ENCODE results near the gene LYZ.

The LYZ gene

DNA sequence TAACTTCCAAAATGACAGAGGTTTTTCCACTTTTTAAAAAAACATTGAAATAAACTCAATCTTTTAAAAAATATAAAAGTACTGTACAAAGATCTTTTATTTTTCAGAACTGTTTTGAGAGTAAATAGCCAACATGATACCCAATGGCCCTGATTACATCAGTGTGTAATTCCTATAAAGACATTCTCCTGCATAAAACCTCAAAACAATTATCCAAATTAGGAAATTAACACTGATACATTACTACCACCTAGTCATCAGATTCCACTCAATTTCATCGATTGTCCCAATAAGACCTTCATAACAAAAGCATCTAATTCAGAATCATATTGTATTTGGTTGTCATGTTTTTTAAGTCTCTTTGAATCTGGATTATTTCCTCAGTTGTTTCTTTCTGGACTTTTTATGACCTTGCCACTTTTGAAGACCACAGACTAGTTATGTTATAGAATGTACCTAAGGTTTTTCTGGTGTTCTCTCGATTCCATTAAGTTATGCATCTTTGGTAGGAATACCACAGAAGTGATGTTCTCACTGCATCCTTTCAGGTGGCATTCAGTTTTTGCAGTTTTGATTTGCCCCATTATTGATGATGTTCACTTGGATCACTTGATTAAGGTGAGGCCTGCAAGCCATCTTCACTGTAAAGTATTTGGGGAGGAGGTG is 7.3 kb downstream of the LYZ start:
- TF ChIP-seq, protein P1, sequence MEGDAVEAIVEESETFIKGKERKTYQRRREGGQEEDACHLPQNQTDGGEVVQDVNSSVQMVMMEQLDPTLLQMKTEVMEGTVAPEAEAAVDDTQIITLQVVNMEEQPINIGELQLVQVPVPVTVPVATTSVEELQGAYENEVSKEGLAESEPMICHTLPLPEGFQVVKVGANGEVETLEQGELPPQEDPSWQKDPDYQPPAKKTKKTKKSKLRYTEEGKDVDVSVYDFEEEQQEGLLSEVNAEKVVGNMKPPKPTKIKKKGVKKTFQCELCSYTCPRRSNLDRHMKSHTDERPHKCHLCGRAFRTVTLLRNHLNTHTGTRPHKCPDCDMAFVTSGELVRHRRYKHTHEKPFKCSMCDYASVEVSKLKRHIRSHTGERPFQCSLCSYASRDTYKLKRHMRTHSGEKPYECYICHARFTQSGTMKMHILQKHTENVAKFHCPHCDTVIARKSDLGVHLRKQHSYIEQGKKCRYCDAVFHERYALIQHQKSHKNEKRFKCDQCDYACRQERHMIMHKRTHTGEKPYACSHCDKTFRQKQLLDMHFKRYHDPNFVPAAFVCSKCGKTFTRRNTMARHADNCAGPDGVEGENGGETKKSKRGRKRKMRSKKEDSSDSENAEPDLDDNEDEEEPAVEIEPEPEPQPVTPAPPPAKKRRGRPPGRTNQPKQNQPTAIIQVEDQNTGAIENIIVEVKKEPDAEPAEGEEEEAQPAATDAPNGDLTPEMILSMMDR (IDR thresholded peaks at IDR 0.05; ENCODE audit: low read depth, low read length) = no peak
- no peak for DNase-seq (ENCODE audit: extremely low read depth, low read depth)

DNA sequence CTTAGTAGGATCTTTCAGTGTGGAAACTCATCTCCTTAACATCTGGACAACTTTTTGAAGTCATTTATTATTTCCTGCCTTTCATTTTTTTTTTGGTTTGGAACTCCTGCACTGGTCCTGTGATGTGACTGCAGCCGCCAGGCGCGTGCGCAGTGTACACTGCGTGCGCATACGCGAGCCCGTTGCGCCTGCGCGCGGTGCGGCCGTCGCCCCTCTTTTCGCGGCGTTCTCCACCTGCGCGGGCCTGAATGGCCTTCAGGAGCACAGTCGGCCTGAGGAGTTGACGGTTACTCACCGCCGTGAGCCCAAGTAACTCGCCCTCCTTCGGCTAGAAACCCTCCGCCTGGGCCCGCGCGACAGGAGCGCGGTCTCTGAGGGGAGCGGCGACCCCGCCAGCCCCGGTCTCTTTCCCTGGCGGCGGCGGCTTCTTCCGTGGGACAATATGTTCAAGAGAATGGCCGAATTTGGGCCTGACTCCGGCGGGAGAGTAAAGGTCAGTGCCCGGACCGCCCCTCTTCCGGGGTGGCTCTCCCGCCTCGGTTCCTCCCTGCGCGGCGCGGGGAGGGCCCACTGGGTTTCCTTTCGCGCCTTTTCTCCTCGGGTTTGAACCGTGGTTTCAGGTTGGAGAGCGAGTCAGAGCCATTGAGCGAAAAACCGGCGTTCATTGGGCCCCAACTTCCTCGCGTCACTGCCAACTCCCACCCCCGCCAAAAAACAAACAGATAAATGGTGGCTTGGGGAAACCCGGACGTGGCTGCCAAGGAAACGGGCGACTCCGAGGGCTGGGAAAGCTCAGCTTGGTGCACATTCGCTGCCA is 11.6 kb downstream of the LYZ start, which contains the start of gene YEATS4:
Gene YEATS4 (plus strand): TSS at position 213 of the 817 bp plus-strand sequence. CDS start 230 bp downstream, at position 443.
- DNase-seq (ENCODE audit: extremely low read depth, low read depth) = peak; percentile 46
- TF ChIP-seq, protein P1 (IDR thresholded peaks at IDR 0.05; ENCODE audit: low read depth, low read length) = no peak

DNA sequence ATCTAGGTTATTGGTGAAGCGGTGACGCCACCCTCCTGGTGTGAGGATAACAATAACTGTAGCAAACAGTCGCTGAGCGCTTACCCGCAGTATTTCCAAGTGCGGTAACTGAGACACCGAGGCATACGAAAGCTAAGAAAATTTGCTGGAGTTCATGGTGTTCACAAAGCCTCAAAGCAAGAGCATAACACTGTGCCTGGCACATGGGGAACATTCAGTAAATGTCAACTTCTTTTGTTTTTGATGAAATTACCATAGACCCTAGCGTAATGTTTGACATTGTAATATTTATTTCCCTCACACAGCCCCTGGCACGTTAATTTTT is 12.1 kb downstream of the LYZ start:
- no peak for DNase-seq (ENCODE audit: extremely low read depth, low read depth)
- TF ChIP-seq, protein P1 (IDR thresholded peaks at IDR 0.05; ENCODE audit: low read depth, low read length) = no peak

DNA sequence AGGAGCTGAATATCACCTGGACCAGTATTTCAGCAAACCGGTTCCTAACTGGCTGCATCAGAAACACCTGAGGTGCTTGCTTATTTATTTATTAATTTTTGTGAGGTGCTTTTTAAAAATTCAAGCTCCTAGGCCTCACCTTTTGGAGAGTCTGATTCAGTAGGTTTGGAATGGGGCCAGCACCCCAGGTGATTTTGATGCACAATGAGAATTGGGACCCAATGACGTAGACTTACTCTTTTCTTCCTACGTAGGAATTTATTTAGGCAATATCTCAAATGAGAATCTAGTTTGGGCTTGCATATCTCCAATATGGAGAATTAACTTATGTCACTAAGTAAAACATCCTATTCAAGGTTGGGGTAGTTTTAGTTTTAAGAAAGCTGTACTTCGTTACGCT is 18.6 kb downstream of the LYZ start:
- TF ChIP-seq, protein P1 (IDR thresholded peaks at IDR 0.05; ENCODE audit: low read depth, low read length) = no peak
- no peak for DNase-seq (ENCODE audit: extremely low read depth, low read depth)

DNA sequence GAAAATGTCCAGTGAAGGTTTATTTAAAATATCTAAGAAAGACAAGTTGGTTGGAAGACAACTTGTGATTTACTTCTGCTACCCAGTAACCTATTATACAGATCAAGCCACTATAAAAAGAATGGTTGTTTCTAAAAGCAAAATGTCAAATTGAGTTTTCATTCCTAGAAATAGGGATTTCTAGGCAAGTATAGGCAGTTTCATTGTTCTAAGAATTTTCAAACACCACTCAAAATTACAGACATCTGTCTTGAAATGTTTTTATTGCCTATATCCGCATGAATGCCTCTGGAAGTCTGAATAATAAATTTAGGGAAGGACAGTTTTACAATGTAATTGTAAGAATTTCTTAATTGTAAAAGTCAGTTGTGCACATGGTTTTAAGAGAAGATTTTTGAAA is 20.0 kb downstream of the LYZ start:
- no peak for DNase-seq (ENCODE audit: extremely low read depth, low read depth)
- TF ChIP-seq, protein P1 (IDR thresholded peaks at IDR 0.05; ENCODE audit: low read depth, low read length) = no peak

DNA sequence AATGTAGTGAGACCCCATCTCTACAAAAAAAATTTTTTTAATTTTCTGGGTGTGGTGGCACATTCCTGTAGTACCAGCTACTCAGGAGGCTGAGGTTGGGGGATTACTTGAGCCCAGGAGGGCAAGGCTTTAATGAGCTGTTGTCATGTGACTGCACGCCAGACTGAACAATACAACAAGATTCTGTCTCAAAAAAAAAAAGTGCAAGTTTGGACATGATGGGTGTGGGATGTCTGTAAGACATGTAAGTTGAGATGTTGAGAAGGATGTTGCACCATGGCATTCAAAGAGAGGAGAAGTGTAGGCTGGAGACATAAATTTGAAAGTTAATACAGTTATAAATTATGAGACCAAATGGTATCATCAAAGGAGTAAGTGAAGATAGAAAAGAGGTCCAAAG is 34.9 kb downstream of the LYZ start:
- DNase-seq (ENCODE audit: extremely low read depth, low read depth) = no peak
- TF ChIP-seq, protein P1 (IDR thresholded peaks at IDR 0.05; ENCODE audit: low read depth, low read length) = no peak

DNA sequence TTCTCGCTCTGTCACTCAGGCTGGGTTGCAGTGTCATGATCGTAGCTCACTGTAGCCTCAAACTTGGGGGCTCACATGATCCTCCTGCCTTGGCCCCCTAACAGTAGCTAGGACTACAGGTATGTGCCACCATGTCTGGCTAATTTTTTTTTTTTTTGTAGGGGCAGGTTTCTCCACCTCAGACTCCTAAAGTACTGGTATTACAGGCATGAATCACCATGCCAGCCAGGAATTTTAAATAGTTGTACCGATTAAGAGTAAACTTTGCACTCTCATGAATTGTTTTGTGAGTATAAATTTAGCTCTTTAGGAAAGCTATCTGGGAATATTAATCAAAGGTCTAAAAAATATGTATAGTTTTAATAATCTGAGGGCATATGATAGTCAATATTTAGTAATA is 36.9 kb downstream of the LYZ start:
- TF ChIP-seq, protein P1 (IDR thresholded peaks at IDR 0.05; ENCODE audit: low read depth, low read length) = no peak
- no peak for DNase-seq (ENCODE audit: extremely low read depth, low read depth)
